Measurements from ENCODE around the gene CACTIN.

The CACTIN gene

DNA sequence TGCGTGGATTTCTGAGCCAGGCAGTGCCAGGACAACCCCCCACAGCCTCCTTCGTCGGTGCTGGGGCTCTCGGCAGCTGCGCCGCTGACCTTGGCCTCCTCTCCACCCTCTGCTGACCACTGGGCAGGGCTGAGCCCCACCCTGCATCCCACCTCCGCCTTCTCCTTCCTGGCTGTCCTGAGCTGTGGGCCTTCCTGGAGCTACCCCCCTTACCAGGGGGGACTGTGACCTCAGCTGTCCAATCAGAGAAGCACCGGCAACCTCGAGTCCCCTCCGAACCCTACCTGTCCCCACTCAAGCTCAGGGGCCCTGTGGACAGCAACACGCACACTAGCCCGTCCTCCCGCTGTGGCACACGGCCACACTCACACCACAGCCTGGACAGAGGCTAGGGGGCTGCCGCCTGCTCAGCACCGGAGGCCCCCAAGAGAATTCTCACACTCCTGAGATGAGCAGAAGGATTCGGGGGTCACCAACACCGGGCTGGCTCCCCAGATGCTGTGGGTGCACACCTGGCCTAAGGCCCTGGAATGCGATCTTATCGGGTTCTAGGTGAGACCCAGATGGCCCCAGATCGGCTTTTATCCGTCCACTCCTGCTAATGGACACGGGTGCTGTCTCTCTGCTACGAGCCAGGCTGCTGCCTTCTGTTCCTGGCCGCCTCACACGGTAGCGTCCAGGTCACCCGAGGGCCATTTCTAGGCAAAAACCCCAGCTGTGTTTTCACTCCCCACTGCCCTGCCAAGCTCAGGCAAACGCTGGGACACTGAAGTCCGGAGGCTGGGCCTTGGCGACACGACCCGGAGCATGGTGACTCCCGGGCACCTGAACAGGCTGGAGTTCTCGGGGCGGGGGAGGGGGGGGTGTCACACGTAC is 32.5 kb upstream of the CACTIN start:
- Histone ChIP-seq H3K9me3 (ENCODE audit: control insufficient read depth, low read depth, low read length) (no peaks in the 10 kb centered on the region), H3K4me1 (ENCODE audit: control insufficient read depth, low read depth, low read length) (no peaks in the 10 kb centered on the region), H3K36me3 (ENCODE audit: control insufficient read depth, low read depth, low read length) (peaks cover 14% of the 10 kb centered on the region), H3K9ac (ENCODE audit: low read length) (no peak overlapping the region), H3K4me3 (ENCODE audit: low read length) (no peak overlapping the region), H3K27ac (ENCODE audit: low read length) (no peak overlapping the region), H3K27me3 (ENCODE audit: control insufficient read depth, insufficient read depth, low read length) (no peaks in the 10 kb centered on the region)

DNA sequence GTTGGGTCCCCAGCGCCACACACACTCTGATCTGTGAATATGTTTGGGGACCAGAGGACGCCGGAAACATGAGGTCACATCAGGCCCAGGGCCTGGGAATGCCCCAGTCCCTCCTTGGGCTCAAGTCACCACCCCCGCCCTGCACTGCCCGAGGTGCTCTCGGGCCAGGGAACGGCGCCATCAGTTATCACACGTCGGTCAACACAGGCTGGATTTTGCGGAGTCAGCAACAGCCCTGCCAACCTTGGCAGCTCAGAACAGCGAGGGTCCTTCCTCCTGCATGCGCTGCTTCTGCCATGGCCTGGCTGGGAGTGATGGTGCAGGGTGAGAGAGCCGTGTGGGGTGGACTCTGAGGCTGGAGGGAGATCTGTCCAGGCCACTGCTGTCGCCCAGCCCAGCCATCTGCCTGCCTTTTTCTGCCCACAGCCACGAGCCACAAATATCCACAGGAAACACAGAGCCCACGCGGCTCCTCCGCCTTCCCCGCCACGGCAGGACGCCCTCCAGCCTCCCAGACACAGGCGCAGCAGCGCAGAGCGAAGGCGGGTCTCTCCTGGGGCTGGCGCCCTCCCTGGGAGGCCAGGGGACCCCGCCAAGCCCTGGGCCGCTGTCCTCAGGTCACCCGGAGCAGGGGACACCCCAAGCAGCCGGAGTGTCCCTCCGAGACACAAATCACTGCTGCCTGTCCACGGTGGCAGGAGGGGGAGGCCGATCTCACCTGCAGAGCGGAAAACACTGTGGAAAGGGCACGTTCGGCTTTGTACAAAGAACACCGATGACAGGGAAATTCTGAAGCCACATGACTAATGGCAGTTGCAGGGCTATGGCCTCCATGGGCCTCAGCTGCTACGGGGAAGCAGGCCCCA is 31.6 kb upstream of the CACTIN start:
- Histone ChIP-seq H3K27me3 (ENCODE audit: control insufficient read depth, insufficient read depth, low read length) (no peaks in the 10 kb centered on the region), H3K36me3 (ENCODE audit: control insufficient read depth, low read depth, low read length) (peaks cover 5% of the 10 kb centered on the region), H3K9ac (ENCODE audit: low read length) (no peak overlapping the region), H3K9me3 (ENCODE audit: control insufficient read depth, low read depth, low read length) (no peaks in the 10 kb centered on the region), H3K4me3 (ENCODE audit: low read length) (no peak overlapping the region), H3K27ac (ENCODE audit: low read length) (no peak overlapping the region), H3K4me1 (ENCODE audit: control insufficient read depth, low read depth, low read length) (no peaks in the 10 kb centered on the region)

DNA sequence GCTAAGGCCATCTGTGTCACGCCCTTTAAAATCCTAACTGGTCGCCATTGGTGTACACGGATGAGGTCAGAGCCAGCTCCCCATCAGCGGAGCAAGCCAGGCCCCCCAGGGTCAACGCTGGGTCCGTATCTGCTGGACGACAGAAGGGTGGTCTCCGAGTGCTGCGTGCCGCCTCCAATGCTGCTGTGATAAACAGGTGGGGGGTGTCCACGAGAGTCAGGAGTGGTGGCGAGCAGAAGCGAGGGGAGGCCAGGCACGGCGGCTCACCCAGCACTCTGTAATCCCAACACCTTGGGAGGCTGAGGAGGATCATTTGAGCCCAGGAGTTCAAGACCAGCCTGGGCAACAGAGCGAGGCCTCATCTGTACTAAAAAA is 30.8 kb upstream of the CACTIN start:
- Histone ChIP-seq H3K4me3 (ENCODE audit: low read length) (no peak overlapping the region), H3K27ac (ENCODE audit: low read length) (no peak overlapping the region), H3K4me1 (ENCODE audit: control insufficient read depth, low read depth, low read length) (no peaks in the 10 kb centered on the region), H3K9ac (ENCODE audit: low read length) (no peak overlapping the region), H3K27me3 (ENCODE audit: control insufficient read depth, insufficient read depth, low read length) (no peaks in the 10 kb centered on the region), H3K9me3 (ENCODE audit: control insufficient read depth, low read depth, low read length) (no peaks in the 10 kb centered on the region), H3K36me3 (ENCODE audit: control insufficient read depth, low read depth, low read length) (peaks cover 7% of the 10 kb centered on the region)

DNA sequence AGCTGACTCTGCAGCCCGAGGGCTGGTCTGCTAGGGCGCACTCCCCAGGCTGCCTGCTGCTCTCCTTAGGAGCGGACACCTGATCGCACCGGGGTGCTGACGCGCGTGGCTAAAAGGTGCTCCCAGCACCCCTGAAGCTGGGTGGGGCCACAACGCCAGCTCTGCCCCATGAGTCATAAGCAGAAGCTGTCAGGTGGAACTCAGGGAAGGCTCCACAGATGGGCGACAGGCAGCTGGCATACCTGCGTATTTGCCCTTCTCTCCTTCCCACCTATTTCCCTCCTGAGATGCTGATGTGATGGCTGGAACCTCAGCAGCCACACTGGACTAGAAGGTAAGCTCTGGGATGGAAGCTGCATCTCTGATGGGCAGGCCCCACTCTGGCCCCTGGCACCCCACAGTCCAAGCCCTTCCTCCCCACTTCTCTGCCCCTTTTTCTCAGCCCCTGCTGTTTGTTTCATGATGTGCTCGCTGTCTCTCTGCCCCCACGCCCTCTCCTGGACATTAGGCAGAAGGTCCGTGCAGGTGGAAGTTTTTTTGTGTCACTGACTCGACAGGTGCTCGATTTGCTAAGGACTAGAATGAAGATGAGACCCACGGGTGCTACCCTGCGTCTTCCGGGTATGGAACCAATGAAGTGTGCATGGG is 30.3 kb upstream of the CACTIN start:
- no peak overlapping the region for H3K27ac ChIP-seq (ENCODE audit: low read length)
- no peak overlapping the region for H3K9ac ChIP-seq (ENCODE audit: low read length)
- peaks cover 7% of the 10 kb centered on the region for H3K36me3 ChIP-seq (ENCODE audit: control insufficient read depth, low read depth, low read length)
- H3K27me3 ChIP-seq (ENCODE audit: control insufficient read depth, insufficient read depth, low read length), result no peaks in the 10 kb centered on the region
- no peak overlapping the region for H3K4me3 ChIP-seq (ENCODE audit: low read length)
- no peaks in the 10 kb centered on the region for H3K9me3 ChIP-seq (ENCODE audit: control insufficient read depth, low read depth, low read length)
- no peaks in the 10 kb centered on the region for H3K4me1 ChIP-seq (ENCODE audit: control insufficient read depth, low read depth, low read length)

- H3K4me1 ChIP-seq (ENCODE audit: control insufficient read depth, low read depth, low read length), result no peaks in the 10 kb centered on the region
- H3K9ac ChIP-seq (ENCODE audit: low read length), result no peak overlapping the region
- no peak overlapping the region for H3K4me3 ChIP-seq (ENCODE audit: low read length)
- peaks cover 7% of the 10 kb centered on the region for H3K36me3 ChIP-seq (ENCODE audit: control insufficient read depth, low read depth, low read length)
- H3K9me3 ChIP-seq (ENCODE audit: control insufficient read depth, low read depth, low read length), result no peaks in the 10 kb centered on the region
- H3K27ac ChIP-seq (ENCODE audit: low read length), result no peak overlapping the region
- H3K27me3 ChIP-seq (ENCODE audit: control insufficient read depth, insufficient read depth, low read length), result no peaks in the 10 kb centered on the region
Observed at GRCh38 chr19:3656073-3656746, 29.6 kb upstream of the CACTIN start.

DNA sequence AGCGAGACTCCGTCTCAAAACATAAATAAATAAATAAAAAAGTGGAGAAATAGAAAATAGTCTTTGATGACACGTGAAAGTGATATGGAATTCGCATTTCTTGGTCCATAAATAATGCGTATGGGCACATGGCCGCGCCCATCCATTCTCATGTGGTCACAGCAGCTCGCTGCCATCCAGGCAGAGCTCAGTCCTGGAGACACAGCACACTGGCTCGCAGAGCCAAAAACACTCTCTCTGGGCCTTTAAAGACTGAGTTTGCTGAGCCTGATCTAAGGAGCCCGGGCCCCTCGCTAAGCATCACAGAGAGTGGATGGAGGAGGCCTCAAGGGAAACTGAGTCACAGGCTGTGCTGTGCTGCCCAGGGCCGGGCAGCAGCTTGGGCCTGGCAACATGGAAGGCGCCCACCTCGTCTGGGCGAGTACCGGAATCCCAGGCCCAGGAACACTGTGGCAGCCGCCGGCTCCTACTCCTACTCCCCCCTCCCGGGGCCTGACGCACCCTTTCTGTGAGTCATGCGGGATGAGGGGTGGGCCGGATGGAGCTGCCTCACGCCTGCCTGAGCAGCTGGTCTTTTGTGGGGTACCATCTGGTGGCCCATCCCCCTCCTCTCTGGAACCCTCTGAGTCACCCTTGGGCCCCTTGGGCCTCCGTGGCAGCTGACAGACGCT is 28.9 kb upstream of the CACTIN start:
- no peaks in the 10 kb centered on the region for H3K27me3 ChIP-seq (ENCODE audit: control insufficient read depth, insufficient read depth, low read length)
- H3K4me1 ChIP-seq (ENCODE audit: control insufficient read depth, low read depth, low read length), result no peaks in the 10 kb centered on the region
- no peaks in the 10 kb centered on the region for H3K9me3 ChIP-seq (ENCODE audit: control insufficient read depth, low read depth, low read length)
- no peak overlapping the region for H3K27ac ChIP-seq (ENCODE audit: low read length)
- no peak overlapping the region for H3K4me3 ChIP-seq (ENCODE audit: low read length)
- H3K36me3 ChIP-seq (ENCODE audit: control insufficient read depth, low read depth, low read length), result peaks cover 7% of the 10 kb centered on the region
- H3K9ac ChIP-seq (ENCODE audit: low read length), result no peak overlapping the region

DNA sequence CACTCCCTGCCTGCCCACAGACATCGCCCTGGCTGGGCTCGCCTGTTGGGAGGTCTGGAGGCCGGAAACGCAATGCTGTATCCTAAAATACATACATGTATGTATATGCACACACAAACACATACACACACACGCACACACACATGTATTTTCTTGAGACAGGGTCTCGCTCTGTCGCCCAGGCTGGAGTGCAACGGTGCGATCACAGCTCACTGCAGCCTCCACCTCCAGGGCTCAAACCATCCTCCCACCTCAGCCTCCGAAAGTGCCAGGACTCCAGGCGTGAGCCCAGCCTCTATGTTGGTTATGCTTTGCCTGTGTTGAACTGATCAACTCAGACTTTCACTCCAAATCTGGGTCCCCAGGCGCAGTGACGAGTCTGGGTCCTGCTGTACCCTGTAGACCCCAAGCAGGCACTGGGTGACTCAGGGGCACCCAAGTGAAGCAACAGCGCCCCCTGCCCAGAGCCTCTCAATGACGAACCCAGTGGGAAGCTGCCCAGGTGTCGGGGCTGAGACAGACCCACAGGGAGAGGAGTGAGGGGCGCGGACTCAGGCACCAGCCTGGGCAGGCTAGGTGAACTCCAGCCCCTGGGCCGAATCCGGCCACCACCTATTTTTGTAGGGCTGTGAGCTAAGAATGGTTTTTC is 27.4 kb upstream of the CACTIN start:
- H3K4me3 ChIP-seq (ENCODE audit: low read length), result no peak overlapping the region
- peaks cover 7% of the 10 kb centered on the region for H3K36me3 ChIP-seq (ENCODE audit: control insufficient read depth, low read depth, low read length)
- no peaks in the 10 kb centered on the region for H3K4me1 ChIP-seq (ENCODE audit: control insufficient read depth, low read depth, low read length)
- no peaks in the 10 kb centered on the region for H3K9me3 ChIP-seq (ENCODE audit: control insufficient read depth, low read depth, low read length)
- H3K27ac ChIP-seq (ENCODE audit: low read length), result no peak overlapping the region
- no peaks in the 10 kb centered on the region for H3K27me3 ChIP-seq (ENCODE audit: control insufficient read depth, insufficient read depth, low read length)
- no peak overlapping the region for H3K9ac ChIP-seq (ENCODE audit: low read length)

- no peak overlapping the region for H3K4me3 ChIP-seq (ENCODE audit: low read length)
- H3K9ac ChIP-seq (ENCODE audit: low read length), result no peak overlapping the region
- H3K27ac ChIP-seq (ENCODE audit: low read length), result no peak overlapping the region
- H3K27me3 ChIP-seq (ENCODE audit: control insufficient read depth, insufficient read depth, low read length), result no peaks in the 10 kb centered on the region
- H3K36me3 ChIP-seq (ENCODE audit: control insufficient read depth, low read depth, low read length), result peaks cover 7% of the 10 kb centered on the region
- no peaks in the 10 kb centered on the region for H3K9me3 ChIP-seq (ENCODE audit: control insufficient read depth, low read depth, low read length)
- H3K4me1 ChIP-seq (ENCODE audit: control insufficient read depth, low read depth, low read length), result no peaks in the 10 kb centered on the region
Observed at GRCh38 chr19:3653081-3653795, 26.6 kb upstream of the CACTIN start.

DNA sequence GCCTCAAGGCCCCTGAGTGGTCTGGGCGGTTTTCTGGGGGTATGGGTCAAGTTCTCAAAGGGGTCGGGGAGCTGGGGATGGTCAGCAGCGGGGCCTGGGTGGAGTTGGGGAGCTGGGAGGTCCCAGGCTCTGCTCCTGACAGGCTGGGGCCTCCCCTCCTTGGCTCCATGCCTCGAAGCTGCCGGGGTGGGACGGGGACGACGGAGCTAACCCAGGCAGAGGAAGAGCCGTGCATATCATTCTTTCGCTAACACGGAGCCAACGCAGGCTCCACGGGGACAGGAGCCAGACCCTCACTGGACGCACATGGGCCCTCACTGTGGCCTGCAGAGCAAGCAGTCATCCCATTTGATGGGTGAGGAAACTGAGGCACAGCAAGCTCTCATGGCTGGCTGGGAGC is 25.8 kb upstream of the CACTIN start:
- H3K4me1 ChIP-seq (ENCODE audit: control insufficient read depth, low read depth, low read length), result no peaks in the 10 kb centered on the region
- H3K4me3 ChIP-seq (ENCODE audit: low read length), result no peak overlapping the region
- no peaks in the 10 kb centered on the region for H3K9me3 ChIP-seq (ENCODE audit: control insufficient read depth, low read depth, low read length)
- H3K27ac ChIP-seq (ENCODE audit: low read length), result no peak overlapping the region
- peaks cover 7% of the 10 kb centered on the region for H3K36me3 ChIP-seq (ENCODE audit: control insufficient read depth, low read depth, low read length)
- no peak overlapping the region for H3K9ac ChIP-seq (ENCODE audit: low read length)
- no peaks in the 10 kb centered on the region for H3K27me3 ChIP-seq (ENCODE audit: control insufficient read depth, insufficient read depth, low read length)

- Histone ChIP-seq H3K27me3 (ENCODE audit: control insufficient read depth, insufficient read depth, low read length) (no peaks in the 10 kb centered on the region), H3K36me3 (ENCODE audit: control insufficient read depth, low read depth, low read length) (peaks cover 7% of the 10 kb centered on the region), H3K4me1 (ENCODE audit: control insufficient read depth, low read depth, low read length) (no peaks in the 10 kb centered on the region), H3K4me3 (ENCODE audit: low read length) (no peak overlapping the region), H3K9ac (ENCODE audit: low read length) (no peak overlapping the region), H3K9me3 (ENCODE audit: control insufficient read depth, low read depth, low read length) (no peaks in the 10 kb centered on the region), H3K27ac (ENCODE audit: low read length) (no peak overlapping the region)
Observed at GRCh38 chr19:3651684-3652083, 25.1 kb upstream of the CACTIN start.
